ENCODE data around the gene PDE1A. TPM values are rescaled to one million over a fixed set of nuclear protein-coding genes. Genes with fewer than 3 reads are reported as not detected.

Gene PDE1A
- total and polyA plus RNA-seq, 8 donors = 0.60 to 4.2 (median 1.6) TPM

GRCh38 chr2:182266909-182267308 lies 159.9 kb downstream of the PDE1A start:
- ATAC-seq (no peak), FAIRE-seq (no peak)
- no peak overlapping the region for H3K27ac ChIP-seq

GRCh38 chr2:182265718-182266117 lies 161.1 kb downstream of the PDE1A start:
- no peak overlapping the region for H3K4me3 ChIP-seq
- ATAC-seq = no peak
- WGBS, 2 donors = 68 to 80% methylated on average over 3 of the region's 3 CpGs

More at GRCh38 chr2:182266909-182267308, 159.9 kb downstream of the PDE1A start:
- intact Hi-C loops (cut with DNase I) = no loop called here
- Histone ChIP-seq H3K4me3 (no peak overlapping the region), H3K36me3 (no peaks in the 10 kb centered on the region), H3K4me1 (no peaks in the 10 kb centered on the region), H3K27me3 (no peaks in the 10 kb centered on the region), H3K9me3 (no peaks in the 10 kb centered on the region)
- TF ChIP-seq CTCF (IDR thresholded peaks at IDR 0.05) = no peak
- no peak for DNase-seq

GRCh38 chr2:182261860-182262387 lies 164.9 kb downstream of the PDE1A start:
- 62 to 69% methylated on average over 3 of the region's 3 CpGs for WGBS, 2 donors
- Histone ChIP-seq H3K4me3 (no peak overlapping the region), H3K4me1 (no peaks in the 10 kb centered on the region), H3K27me3 (no peaks in the 10 kb centered on the region), H3K27ac (no peak overlapping the region), H3K9me3 (no peaks in the 10 kb centered on the region), H3K36me3 (no peaks in the 10 kb centered on the region)
- no peak for TF ChIP-seq CTCF (IDR thresholded peaks at IDR 0.05)
- DNase-seq (no peak), FAIRE-seq (no peak), ATAC-seq (no peak)
- intact Hi-C loops (cut with DNase I) = no loop called here

More at GRCh38 chr2:182265718-182266117, 161.1 kb downstream of the PDE1A start:
- Histone ChIP-seq H3K9me3 (no peaks in the 10 kb centered on the region), H3K4me1 (no peaks in the 10 kb centered on the region), H3K36me3 (no peaks in the 10 kb centered on the region), H3K27ac (no peak overlapping the region), H3K27me3 (no peaks in the 10 kb centered on the region)
- FAIRE-seq = no peak
- no peak for DNase-seq
- TF ChIP-seq CTCF (IDR thresholded peaks at IDR 0.05) = no peak
- intact Hi-C loops (cut with DNase I) = no loop called here

- ATAC-seq (no peak), FAIRE-seq (no peak), DNase-seq (no peak)
- H3K27me3 ChIP-seq = no peaks in the 10 kb centered on the region
- no peaks in the 10 kb centered on the region for H3K36me3 ChIP-seq
- H3K4me3 ChIP-seq = no peak overlapping the region
- intact Hi-C loops (cut with DNase I) = no loop called here
- TF ChIP-seq CTCF (IDR thresholded peaks at IDR 0.05) = no peak
- H3K9me3 ChIP-seq = no peaks in the 10 kb centered on the region
- 33 to 40% methylated on average over 4 of the region's 4 CpGs for WGBS, 2 donors
- no peak overlapping the region for H3K27ac ChIP-seq
- no peaks in the 10 kb centered on the region for H3K4me1 ChIP-seq
Measured at GRCh38 chr2:182259629-182260150, 167.1 kb downstream of the PDE1A start.

GRCh38 chr2:182252534-182252933 lies 174.3 kb downstream of the PDE1A start:
- Histone ChIP-seq H3K4me1 (no peaks in the 10 kb centered on the region), H3K27ac (no peak overlapping the region), H3K36me3 (no peaks in the 10 kb centered on the region), H3K9me3 (no peaks in the 10 kb centered on the region), H3K27me3 (no peaks in the 10 kb centered on the region), H3K4me3 (no peak overlapping the region)
- FAIRE-seq = no peak
- no peak for DNase-seq
- ATAC-seq = no peak
- WGBS, 2 donors = 71 to 90% methylated on average over 2 of the region's 2 CpGs
- TF ChIP-seq CTCF (IDR thresholded peaks at IDR 0.05) = no peak
- intact Hi-C loops (cut with DNase I) = no loop called here
